Measurements from ENCODE around the gene COL26A1.
"Not testable (repeated sequence)": the region's sequence is repeated elsewhere in the genome, so short reads cannot be mapped to it uniquely, and the experiment has no call there.

COL26A1 gene

DNA sequence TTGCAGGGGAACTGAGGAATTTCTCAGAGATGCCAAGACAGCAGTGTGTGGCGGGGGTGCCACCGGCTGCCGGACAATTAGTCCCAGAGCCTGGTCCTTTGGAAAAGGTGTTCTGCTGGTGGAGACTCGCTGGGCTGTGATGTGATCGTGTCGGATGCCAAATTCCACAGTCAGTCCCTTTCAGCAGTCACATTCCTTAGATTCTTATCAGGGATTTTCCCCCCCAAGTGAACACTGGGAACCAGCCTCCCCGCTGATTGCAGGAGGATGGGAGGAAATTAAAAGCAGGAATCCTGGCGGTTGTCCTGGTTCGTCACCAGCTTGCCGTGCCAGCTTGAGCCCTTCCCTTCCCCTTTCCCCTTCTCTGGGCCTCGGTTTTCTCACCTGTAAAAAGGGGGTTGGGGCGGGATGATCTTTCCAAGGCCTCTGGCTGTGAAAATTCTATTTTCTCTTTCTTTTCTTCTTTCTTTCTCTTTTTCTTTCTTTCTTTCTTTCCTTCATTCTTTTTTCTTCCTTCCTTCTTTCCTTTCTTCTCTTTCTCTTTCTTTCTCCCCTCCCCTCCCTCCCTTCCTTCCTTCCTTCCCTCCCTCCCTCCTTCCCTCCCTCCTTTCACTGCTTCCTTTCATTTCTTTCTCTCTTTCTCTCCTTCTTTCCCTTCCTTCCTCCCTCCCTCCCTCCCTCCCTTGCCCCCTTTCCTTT is 39.6 kb downstream of the COL26A1 start:
- peak; percentile 52 for DNase-seq (ENCODE audit: low read depth)

DNA sequence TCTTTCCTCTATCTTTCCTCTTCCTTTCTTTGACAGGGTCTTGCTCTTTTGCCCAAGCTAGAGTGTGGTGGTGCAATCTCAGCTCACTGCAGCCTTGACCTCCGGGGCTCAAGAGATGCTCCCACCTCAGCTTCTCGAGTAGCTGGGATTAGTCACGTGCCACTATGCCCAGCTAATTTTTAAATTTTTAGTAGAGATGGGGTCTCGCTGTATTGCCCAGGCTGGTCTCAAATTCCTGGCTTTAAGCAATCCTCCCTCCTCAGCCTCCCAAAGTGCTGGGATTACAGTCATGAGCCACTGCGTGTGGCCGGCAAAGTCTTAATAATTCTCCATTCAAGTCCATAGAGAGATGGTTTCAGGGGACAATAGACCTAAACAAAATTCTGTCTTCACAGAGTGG is 40.2 kb downstream of the COL26A1 start:
- no peak for DNase-seq (ENCODE audit: low read depth)

DNA sequence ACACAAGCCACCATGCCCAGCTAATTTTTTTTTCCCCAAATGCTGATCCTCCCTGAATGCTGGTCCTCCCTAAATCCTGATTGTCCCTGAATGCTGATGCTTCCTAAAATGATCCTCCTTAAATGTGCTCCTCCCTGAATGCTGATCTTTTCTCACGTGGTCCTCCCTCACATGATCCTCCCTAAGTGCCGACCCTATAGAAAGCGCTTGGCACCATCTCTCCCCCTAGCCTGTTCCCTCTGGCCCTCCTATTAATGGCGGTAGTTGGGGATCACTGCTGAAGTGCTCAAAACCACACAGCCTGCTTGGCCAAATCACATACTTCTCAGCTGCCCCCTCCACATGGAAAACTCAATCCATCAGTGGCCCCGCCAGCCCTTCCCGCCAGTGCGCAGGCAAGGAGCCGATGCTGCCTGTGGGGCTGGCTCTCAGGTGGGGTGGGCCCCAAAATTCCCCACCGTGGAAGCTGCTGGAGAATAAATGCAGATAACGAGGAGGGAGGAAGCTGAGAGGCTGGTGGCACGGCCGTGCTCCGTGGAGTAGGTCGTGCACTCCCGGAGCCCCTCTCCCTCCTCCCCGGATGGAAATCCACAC is 42.9 kb downstream of the COL26A1 start:
- no peak for DNase-seq (ENCODE audit: low read depth)

DNA sequence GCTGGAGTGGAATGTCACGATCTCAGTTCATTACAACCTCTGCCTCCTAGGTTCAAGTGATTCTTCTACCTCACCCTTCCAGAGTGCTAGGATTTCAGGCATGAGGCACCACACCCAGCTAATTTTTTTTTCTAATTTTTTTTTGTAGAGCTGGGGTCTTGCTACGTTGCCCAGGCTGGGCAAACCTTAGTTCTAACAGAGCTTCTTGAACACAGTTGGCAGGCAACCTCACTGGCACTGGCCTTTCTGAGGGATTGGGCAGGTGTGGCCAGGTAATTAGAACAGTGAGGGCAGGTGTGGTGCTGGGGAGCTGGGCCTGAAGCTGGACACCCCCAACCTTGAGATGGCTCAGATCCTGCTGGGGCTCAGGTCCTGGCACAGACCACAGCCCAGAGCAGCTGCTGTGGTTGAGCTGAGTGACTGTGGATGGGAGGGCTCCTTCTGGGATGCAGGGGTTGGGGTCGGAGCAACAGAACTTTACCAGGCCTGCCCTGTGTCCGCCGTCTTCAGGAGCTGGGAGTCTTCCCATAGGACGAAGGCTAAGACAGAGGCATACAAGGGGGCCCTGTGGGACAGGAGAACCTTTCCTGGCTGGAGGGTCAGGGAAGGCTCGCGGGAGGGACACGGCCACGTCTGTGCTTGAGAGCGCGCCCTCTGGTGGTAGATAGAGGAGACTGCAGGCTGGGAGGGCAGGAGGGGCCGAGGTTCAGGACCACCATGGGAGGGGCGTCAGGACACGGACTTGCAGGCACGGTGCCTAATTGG is 48.2 kb downstream of the COL26A1 start:
- no peak for DNase-seq (ENCODE audit: low read depth)

DNA sequence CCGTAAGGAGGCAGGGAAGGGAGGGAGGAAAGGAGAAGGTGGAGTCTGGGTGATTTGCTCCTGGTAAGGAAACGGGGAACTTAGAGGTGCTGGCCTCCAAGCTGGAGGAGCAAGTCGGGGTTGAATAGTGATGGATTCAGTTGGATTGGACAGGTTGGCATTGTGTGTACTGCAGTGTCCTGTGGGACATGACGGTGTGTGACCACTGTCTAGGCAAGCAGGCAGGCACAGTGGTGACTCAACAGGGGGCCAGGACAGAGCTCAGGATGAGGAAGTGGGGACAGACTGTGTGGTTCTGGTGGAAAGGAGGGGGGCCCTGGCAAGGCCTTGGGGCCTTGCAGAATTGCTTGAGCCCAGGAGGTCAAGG is 48.8 kb downstream of the COL26A1 start:
- DNase-seq (ENCODE audit: low read depth) = no peak

DNA sequence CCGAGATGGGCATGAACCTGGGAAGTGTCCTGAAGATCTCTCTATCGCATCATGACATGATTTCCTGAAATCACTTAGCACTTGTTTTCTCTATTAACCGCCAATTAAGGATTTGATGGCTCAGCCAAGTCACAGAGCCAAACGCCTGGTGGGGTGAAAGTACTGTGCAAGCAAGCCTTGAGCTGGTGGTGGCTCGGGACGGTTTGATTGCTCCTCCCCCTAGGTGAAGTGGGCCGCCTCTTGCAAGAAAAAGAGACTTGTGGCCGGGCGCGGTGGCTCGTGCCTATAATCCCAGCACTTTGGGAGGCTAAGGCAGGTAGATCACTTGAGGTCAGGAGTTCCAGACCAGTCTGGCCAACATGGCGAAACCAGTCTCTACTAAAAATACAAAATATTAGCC is 50.3 kb downstream of the COL26A1 start:
- no peak for DNase-seq (ENCODE audit: low read depth)

DNA sequence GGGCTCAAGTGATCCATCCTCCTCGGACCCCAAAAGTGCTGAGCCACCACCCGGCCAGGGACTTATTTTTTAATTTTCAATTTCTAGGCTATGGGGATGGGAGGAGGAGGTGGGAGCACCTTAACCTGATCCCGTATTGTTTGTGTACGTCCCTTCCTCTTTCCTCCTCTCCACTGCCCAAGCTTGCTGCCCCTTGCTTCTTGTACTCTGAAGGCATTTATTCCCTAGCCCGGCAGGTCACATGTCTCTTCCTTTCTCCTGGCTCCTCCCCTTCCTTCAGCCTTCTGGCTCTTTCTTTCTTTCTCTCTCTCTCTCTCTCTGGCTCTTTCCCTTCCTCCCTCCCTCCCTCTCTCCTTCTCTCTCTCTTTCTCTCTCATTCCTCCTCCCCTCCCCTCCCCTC is 56.0 kb downstream of the COL26A1 start:
- no peak for DNase-seq (ENCODE audit: low read depth)

DNA sequence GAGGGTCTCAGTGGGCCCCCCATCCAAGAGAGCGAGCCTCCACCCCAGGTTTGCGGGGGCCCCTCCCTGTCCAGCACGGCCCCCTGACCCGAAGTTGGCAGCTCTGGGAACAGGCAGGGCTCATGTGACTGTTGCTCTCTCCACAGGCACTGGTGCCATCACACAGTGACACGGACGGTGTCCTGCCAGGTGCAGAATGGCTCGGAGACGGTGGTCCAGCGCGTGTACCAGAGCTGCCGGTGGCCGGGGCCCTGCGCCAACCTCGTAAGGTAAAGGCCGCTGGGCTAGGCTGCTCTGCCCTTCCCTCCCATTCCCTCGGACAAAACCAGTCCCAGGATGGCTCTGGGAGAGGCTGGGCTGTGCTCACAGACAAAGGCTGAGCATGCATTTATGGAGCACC is 57.2 kb downstream of the COL26A1 start:
- no peak for DNase-seq (ENCODE audit: low read depth)

DNA sequence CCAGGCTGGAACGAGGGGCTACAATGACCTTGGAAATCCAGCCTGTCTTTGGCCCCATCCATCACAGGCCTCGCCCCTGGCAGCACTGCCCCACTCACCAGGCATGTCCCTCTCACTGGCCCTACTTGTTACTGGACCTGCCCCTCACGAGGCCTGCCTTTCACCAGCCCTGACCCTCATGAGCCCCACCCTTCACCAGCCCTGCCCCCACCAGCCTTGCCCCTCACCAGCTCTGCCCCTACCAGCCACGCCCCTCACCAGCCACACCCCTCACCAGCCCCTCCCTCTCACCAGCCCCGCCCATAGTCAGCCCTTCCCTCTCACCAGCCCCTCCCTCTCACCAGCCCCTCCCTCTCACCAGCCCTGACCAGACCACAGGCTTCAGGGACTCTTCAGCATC is 57.8 kb downstream of the COL26A1 start:
- no peak for DNase-seq (ENCODE audit: low read depth)

DNA sequence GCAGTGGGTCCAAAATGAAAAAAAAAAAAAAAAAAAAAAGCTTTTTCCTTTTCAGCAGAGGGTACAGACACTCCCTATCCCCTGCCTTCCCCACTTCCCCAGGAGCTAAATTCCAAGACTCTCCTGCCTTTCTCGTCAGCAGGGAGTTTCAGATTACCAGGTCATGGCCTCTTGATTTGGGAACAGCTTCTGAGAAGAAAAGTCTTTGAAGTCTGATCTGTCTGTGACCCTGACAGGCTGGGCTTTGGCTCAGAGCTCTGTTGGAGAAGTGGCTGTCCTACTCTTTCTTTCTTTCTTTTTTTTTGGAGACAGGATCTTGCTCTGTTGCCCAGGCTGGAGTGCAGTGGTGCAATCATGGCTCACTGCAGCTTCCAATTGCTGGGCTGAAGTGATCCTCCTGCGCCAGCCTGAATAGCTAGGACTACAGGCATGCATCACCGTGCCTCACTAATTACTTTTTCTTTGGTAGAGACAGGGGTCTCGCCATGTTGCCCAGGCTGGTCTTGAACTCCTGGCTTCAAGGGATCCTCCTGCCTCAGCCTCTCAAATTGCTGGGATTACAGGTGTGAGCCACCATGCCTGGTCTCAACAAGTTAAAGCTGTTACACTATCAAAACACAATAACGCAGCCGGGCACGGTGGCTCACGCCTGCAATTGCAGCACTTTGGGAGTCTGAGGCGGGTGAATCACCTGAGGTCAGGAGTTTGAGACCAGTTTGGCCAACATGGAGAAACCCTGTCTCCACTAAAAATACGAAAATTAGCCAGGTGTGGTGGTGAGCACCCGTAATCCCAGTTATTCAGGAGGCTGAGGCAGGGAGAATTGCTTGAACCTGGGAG is 59.9 kb downstream of the COL26A1 start:
- DNase-seq (ENCODE audit: low read depth) = no peak

DNA sequence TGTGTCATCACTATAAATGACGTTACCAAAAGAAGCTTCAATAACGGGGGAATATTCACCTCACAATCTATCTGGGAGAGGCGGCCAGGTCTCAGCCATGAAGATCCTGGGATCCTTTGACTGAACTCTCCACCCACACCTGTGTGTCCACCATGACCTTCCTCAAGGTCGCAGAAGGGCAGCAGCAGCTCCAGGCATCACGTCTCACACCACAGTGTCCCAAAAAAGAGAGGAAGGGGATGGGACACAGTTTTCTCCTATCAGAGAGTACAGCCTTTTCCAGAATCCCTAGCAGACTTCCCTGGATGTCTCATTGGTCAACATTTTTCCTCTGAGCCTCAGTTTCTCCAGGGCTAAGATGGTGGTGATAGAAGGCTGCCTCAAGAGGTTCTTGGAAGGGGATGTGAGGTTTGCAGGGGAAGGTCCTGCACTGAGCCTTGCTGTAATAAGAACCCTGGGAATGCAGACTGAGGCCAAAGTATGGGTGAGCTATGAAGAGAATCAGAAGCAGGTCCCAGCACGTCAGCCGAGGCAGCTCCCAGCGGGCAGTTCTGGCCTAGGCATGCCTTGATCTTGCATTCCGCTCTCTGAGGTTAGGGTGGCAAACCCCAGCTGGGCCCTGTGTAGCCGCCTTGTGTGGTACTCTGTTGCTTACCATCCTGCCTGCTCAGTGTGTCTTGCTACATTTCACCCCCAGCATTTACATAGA is 63.8 kb downstream of the COL26A1 start:
- no peak for DNase-seq (ENCODE audit: low read depth)

DNA sequence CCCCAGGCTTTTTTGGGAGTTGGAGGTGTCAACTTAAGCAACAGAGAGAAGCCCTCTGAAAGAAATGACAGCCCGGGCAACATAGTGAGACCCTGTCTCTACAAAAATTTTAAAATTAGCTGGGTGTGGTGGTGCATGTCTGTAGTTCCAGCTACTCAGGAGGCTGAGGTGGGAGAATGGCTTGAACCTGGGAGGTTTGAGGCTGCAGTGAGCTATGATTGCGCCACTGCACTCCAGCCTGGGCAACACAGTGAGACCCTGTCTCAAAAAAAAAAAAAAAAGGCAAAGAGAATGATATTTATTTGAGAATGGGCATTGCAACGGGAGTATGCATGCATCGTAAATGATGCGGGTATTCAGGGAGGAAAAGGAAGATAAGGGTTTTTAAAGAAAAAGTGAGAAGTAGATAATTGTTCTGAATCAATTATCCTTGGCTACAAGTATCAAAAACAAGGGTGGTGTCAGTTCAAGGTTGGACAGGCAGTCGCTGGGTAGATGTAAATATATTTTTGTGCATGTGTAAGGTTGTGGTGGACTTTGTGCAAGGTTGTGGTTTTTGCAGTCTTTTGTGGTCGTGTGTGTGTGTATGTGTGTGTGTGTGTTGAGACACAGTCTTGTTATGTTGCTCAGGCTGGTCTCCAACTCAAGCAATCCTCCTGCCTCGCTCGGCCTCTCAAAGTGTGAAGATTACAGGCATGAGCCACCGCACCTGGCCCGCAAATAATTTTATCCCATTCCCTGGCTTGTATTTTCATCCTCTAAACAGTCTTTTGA is 65.6 kb downstream of the COL26A1 start:
- no peak for DNase-seq (ENCODE audit: low read depth)

DNA sequence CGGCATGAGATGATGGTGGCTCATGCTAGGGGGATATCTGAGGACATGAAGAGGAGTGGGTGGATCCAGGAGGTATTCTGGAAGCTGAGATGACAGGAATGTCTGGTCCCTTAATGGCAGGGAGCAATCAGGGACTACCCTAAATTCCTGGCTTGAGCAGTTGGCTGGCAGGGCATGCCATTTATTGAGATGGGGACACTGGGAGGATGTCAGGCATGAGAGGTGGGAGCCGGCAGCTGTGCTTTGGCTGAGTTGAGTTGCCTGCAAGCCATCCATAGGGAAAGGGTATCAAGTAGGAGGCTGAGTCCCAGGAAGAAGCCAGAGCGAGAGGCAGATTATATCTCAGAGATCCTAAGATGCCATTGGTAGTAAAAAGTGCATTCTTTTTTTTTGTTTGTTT is 69.6 kb downstream of the COL26A1 start:
- DNase-seq (ENCODE audit: low read depth) = no peak

DNA sequence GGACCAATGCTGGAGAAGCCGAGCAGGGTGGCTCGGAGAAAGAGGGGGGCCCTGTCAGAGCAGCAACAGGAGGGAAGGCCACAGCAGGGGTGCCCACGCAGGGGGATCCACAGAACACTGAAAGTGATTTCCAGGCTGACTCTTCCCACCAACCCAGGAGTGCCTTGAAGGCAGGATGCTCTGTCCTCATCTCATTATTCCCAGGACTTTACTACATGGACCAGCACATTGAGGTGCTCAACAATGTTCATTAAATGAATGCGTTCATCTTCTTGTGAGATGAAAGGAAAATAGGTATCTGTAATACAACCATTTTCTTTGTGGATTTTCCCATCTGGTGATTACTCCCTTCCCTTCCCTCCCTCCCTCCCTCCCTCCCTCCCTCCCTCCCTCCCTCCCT is 71.0 kb downstream of the COL26A1 start:
- DNase-seq (ENCODE audit: low read depth) = no peak

DNA sequence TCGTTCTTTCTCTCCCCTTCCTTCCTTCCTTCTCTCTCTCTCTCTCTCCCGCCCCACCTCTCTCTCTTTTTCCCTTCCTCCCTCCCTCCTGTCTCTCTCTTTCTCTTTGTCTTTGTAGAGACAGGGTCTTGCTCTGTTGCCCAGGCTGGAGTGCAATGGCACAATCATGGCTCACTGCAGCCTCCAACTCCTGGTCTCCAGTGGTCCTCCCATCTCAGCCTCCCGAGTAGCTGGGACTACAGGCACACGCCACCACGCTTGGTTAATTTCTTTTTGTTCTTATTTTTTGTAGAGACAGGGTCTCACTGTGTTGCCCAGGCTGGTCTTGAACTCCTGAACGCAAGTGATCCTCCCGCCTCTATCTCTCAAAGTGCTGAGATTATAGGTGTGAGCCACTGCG is 71.5 kb downstream of the COL26A1 start:
- DNase-seq (ENCODE audit: low read depth) = not testable (repeated sequence)

DNA sequence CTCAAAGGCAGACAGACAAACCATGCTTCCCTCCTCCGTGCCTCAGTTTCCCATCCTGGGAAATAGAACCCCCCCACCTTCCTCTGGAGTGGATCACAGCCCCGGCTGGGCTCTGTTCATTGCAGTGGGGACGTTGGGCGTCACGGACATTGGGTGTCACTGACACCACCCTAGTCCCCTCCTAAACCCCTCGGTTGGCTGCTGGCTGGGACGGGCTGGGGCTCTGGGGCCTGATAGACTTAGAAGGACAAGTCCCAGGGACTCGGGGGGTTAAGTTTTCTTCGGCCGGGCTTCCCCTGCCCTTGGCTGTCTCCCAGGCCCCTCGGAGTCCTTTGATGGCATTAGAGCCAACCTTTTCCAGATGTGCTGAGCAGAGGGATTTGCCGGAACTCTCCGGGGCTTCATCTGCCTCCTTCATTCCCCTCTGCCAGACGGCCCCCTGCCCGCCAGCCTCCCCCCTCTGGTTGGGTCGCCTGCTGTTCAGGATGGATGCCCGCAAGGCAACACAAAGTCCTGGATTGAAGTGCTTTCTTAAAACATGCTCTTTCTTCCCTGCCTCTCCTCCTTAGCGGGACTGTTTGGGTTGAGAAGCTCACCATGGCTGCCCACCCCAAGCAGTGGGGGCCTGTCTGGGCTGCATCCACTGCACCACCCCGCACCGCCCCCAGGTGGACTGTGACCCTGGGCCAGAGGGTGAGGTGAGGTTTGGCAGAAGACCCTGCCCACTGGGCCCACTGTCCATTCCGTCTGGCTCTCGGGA is 73.0 kb downstream of the COL26A1 start:
- DNase-seq (ENCODE audit: low read depth) = no peak

DNA sequence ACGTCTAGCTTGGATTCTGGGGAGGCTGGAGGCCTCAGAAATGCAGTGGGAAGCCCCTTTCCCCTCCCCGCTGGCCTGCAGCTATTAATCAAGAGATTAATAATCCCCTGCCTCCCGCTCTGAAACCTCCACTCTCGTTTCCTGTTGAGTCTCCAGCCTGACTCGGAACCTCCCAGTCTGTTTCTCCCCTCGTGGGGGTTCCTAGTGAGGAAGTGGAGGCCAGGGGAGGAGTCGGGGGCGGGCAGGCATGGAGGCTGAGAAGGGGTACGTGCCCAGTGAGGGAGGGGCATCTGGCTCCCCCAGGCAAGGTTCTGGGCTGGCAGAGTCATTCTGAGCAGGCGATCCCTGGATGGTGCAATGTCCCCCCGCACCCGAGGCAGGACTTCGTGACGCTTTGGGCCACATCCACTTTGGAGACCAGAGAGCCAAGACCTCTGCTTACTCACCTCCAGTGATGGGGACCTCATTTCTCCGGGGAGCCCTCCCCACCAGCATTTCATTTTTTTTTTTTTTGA is 73.6 kb downstream of the COL26A1 start:
- no peak for DNase-seq (ENCODE audit: low read depth)

DNA sequence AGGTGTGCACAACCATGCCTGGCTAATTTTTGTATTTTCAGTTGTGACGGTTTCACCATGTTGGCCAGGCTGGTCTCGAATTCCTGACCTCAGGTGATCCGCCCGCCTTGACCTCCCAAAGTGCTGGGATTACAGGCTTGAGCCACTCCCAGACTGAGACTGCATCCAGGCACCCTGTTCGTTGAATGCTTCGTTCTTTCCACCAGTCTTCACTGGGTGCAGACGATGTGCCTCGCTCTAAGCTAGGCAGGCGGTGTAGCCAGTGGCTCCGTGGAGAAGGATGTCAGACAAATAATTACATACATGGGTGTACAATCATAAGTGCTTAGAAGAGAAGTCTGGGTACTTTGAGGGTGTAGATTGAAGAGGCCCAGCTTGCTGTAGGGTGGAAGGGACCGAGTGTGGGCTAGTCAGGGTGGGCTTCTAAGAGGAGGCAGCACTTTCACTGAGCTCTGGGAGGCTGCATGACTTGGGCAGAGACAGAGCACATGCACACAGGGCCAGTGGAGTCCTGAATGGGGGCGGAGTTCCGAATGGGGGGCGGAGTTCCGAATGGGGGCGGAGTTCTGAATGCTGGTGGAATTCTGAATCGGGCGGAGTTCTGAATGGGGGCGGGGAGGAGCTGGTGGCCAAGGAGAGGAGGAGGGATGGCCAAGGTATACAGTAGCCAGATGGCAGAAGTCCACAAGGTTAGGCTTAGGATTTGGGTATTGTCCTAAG is 74.3 kb downstream of the COL26A1 start:
- DNase-seq (ENCODE audit: low read depth) = no peak

DNA sequence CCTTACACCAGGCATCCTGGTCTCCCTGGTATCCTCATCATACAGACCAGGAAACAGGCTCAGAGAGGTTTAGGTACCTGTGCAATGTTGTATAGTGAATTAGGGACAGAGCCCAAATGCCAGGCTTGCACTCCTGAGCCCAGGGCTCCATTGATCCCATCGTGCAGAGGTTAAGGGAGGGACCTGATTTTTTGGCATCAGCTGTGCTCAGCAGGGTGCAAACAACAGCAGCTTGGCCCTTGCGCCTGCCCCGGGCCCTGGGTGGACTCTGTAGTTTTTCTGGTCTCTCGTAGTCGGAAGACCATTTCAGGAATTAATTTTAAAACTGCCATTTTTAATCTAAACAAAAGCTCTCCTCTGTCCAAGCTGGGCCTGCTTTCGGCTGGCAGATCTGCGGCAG is 79.2 kb downstream of the COL26A1 start:
- no peak for DNase-seq (ENCODE audit: low read depth)
